Superior temporal gyrus (tissue), 1 donor: ENCODE measurements around the gene GALR2.
"Not testable (repeated sequence)": the region's sequence is repeated elsewhere in the genome, so short reads cannot be mapped to it uniquely, and the experiment has no call there.

Experiments
- DNase-seq: peaks from one replicate; pipeline ENCODE4 v3.0.0-alpha.2; 2016; ENCODE audit errors: extremely low spot score

The GALR2 gene

DNA sequence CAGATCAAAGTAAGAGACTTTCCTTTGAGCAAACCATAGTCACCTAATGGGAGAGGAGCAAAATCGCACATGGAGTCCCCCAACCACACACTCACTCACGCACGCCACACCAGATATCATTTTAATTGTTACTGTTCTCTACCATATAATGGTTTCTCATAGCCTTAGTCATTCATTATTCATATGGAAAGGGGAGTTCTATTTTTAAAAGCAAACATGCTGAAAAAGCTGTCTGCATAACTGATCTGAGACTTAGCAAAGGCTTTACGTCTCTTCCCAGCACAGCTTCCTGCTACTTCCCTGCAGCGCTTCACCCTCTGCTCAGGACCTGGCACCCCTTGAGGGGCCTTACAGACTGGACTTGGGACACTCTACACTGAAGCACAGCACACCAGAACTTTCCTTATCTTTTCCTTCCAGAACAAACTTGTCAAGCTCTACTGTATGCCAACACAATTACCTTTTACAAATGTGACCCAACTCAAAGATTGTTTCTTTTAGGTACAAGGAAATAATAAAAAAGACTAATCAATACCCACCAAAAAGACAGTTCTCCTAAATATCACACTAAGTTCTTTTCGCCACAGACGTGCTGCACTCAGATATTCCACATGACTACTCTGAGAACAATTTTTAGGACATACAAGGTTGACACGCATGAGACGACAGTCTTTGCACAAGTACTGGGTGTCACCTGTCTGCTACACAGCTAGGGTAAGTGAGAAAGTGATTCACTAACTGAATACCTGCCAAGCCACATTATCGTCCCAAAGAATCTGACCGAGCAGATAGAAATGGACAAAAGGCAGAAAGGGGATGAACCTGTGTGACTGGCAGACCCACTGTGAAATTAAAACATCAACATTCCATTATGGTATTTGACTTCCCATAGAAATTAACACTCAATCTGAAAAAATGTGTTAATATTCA lies 23.8 kb upstream of the GALR2 start:
- DNase-seq = no peak

DNA sequence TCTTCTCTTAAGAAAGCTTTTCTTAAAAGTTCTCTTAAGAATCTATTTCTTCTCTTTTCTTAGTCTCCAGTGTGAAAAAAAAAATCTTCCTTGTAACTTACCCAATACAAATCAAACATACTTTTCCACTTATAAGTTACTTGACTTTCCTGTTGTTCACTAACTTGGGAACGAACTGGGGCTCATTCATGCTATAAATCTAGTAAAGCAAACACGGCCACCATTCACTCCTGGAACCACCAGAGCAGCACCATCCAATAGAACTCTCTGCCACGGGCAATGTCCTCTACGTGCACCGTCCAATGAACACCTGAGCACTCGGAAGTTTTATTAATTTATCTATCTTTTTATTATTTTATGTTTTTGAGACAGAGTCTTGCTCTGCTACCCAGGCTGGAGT lies 23.0 kb upstream of the GALR2 start:
- no peak for DNase-seq

DNA sequence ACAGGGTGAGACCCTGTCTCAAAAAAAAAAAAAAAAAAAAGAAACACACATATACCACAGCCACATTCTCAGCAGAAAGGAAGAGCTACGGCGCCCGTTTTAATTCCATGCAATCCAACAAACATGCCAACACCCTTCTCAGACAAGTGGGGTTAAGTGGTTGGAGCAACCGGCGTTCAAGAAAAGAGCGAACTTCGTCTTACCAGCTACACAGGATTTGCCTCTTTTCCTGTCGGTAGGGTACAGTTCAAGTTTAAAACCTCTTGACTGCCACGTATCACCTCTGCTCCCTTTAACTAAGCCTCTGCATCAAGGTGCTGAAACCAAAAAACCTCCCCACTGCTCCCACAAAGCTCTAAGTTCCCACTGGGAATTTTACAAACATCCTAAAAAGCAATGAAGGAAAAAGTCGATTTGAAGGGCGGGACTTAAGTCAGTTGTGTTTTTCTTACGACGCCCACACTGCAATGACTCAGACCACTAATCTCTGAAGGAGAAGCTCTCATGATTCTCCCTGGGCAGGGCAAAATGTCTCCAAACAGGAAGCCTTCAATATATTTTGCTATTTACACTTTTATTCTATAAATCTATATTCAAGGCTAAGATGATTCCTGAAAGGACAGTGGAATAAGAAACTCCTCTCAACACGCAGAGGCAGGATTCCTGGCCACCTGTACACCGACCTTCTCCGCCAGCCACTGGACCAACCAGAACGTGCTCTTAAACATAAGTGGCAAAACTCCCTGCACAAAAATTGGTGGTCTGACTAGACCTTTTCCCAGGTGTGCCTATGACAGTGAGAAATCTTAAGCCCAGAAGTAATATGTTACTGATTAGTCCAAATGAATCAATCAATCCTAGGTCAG lies 21.1 kb upstream of the GALR2 start:
- no peak for DNase-seq

DNA sequence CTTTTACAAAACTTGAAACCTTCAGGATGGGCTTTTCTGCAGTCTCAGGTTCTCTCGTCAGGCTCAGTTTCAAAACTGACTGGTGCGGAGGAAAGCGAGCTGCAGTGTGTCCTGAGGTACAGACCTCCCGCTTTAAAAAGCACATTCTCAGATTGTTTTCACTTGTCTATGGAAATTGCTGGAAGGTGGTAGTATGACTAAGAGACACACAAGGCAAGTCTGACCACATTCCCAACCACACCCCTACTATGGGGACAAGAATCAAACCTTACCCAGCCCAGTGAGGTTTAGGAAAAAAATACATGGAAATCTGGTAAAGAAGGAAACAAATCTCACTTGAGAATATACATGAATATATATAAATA lies 20.5 kb upstream of the GALR2 start:
- no peak for DNase-seq

DNA sequence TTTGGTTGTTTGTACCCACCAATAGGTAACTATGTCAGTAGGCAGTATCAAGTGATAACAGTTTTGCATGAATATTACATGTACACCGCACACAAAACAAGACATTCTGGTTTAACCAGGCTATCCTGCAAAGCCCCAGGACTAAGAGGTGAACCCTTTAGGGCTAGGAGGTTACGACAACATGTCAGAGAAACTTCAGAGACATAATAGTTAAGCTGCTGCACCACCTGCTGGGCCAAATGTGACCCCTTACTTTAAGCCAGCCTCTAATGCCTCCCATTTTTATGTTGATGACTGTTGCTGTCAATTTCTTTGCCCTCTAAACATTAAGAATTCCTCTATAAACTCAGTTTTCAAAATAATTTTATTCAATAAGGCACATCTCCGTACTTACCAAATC lies 17.7 kb upstream of the GALR2 start:
- DNase-seq = no peak

DNA sequence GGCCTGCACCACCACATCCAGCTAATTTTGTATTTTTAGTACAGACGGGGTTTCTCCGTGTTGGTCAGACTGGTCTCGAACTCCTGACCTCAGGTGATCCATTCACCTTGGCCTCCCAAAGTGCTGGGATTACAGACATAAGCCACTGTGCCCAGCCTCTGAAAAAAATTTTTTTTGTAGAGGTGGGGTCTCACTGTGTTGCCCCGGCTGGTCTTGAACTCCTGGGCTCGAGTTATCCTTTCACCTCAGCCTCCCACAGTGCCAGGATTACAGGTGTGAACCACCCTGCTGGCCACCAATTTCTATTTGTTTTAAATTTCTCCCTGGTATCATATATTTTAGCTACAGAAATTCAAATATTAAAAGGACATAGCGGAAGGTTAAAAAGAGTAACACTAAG lies 16.3 kb upstream of the GALR2 start:
- not testable (repeated sequence) for DNase-seq

DNA sequence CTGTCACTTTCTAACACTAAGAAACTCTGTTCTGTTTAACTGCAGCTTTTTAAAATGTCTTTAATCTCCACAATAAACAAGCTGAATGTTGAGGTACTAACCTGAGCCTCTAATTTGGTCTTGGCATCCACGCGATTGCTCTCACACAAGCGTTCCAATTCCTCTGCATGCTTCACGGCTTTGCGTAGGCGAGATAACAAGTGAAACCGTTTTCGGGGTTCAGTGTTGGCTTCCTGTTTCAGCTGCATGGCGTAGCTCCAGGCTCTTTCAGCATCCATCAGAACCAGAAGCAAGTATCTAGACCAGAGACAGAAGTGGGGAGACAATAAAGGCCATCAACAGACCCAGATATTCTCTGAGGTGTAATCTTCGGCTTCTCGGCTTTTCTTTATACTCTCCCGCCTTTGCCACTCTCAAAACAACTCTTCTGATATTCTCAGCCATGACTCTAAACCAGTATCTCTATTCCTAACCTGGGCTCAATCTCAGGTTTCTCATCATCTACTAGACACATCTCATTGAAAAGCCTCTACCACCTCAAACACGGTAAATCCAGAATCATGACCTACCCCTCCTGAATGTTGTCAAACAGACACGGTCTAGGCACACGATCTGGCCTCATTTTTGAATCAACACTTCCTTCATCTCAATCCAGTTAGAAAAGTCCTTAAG lies 10.6 kb upstream of the GALR2 start:
- DNase-seq = peak; percentile 43

DNA sequence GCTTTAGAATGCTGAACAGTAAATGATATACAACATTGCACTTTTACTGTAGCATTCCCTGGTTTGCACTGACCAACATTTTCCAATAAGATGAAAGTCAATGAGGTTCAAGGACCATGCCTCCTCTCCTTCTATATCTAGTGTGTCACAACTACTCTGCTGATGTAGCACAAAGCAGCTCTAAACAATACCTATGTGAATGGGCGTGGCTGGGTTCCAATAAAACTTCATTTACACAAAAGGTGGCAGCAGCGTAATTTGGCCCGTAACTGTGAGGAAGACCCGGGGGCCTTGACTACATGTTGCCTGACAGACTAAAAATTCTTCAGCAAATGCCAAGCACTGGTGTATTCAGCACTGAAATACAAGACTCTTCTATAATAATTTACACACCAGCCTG lies 8.8 kb upstream of the GALR2 start:
- DNase-seq = no peak

DNA sequence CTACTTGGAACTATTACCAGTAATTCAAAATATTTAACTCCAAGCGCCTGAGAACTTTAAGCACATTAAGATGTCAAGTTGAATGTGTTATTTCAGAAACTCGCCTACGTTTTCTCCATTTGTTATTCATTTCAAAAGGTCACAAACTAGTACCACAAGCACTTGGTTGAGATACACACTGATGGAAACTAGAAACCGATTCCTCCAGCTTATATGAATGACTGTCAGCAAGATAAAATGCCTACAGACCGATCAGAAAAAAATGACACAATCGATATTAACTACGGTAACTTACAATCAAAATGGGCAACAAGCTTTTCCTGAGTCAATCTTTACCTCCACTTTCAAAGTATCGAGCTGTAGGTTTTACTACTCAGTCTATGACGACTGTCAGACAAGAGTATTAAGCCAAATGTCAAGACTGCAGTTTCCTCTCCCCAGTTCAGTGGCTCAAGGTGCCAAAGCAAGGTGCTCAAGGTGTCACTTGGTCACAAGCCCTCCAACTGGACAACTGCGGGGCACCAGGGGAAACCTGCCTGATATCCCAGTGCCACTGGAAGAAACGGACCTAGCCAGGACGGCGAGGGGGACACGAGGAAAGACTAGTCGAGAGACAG lies 2.9 kb upstream of the GALR2 start:
- peak; percentile 15 for DNase-seq

DNA sequence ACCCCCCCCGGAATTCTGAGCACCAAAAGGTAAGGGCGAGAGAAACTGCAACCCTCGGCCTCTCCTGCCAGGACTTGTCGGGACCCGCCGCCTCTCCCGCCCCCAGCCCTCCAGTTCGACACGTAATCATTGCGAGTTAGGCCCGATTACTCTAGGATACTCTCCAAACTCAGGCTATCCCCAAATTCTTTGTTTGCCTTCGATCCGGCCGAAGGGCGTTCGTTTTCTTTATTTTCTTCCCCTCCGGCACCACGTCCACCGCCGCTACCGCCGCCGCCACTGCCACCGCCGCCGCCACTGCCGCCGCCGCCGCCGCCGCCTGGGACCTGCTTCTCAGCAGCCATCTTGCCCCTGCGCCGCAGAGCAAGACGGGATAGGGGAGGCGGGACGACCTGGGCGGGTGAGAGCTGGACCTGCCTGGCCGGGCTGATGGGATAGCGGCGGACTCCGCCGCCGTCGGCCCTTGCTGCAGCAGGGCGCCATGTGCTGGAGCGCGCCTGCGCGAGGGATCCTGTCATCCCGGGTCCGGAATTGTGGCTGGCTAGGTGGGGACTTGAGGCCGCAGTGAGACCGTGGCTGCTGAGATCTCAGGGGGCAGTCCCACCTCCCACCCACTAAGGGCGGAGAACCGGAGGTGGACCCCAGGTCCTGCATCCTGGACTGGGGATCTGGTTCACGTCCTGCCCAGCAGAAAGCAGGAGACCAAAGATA lies 2.3 kb upstream of the GALR2 start, which contains the start of gene SRP68:
SRP68 (minus strand) TSS at position 370 of the 711 bp plus-strand sequence; CDS start at position 344, 26 bp downstream.
- DNase-seq = peak; percentile 94

DNA sequence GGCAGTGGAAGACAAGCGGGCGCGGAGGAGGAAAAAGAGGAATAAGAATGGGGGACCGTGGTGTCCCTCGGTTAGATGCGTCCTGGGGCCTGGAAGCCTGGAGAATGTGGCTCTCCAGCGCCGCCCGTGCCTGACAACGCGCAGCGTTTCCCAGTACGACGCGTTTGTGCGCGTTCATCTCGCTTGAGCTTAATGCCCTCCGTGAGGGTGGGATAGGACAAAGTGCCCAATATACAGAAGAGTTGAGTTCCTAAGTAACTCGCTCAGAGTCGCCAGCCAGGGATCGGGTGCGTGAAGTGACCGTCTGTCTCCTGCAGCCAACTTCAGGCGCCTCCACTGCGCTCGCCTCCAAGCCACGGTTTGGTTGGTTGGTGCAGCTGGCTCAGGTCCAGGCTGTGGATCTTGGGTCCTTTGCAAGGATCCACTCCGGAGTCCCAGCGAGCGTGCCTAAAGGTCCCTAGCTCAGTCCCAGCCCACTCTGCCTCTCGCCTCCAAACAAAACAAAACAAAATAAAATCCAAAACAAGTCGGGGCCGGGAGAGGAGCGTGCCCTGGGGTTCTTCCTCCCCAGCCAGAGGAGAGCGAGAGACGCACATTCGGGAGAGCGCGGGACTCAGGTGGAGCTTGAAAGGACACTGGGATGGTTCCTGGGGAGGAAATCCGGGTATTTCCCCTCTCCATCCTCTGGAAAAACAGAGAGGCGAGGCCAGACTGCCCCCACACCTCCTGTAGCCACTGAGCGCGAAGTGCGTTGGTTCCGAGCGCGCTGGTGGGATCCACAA lies 974 bp downstream of the GALR2 start:
- no peak for DNase-seq

DNA sequence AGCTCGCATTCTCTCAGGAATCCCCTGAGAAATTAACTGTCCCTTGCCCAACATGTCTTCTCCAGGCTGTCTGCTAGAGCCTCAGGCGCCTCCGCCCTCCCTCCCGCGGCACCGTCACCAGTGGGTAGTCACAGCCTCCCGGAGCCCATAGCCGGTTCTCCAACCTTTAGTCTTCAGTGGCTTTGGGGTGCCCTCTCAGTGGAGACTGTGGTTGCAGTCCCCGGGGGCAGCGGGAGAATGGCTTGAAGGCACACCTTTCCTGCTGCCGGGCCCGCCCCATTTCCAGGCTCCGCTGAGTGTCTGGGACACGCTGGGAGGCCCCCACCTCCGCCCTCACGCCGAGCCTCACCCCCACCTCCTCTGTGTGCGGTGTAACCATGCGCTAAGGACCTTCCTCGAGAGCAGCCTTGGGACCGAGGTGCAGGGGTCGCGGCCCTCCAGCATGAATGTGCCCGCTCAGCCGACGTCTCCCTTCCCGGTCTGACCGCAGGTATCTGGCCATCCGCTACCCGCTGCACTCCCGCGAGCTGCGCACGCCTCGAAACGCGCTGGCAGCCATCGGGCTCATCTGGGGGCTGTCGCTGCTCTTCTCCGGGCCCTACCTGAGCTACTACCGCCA lies 1.7 kb downstream of the GALR2 start:
- DNase-seq = no peak

DNA sequence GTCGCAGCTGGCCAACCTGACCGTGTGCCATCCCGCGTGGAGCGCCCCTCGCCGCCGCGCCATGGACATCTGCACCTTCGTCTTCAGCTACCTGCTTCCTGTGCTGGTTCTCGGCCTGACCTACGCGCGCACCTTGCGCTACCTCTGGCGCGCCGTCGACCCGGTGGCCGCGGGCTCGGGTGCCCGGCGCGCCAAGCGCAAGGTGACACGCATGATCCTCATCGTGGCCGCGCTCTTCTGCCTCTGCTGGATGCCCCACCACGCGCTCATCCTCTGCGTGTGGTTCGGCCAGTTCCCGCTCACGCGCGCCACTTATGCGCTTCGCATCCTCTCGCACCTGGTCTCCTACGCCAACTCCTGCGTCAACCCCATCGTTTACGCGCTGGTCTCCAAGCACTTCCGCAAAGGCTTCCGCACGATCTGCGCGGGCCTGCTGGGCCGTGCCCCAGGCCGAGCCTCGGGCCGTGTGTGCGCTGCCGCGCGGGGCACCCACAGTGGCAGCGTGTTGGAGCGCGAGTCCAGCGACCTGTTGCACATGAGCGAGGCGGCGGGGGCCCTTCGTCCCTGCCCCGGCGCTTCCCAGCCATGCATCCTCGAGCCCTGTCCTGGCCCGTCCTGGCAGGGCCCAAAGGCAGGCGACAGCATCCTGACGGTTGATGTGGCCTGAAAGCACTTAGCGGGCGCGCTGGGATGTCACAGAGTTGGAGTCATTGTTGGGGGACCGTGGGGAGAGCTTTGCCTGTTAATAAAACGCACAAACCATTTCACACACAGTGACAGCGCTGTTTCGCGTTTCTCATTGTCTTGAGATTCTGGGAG lies 2.4 kb downstream of the GALR2 start:
- DNase-seq = no peak

DNA sequence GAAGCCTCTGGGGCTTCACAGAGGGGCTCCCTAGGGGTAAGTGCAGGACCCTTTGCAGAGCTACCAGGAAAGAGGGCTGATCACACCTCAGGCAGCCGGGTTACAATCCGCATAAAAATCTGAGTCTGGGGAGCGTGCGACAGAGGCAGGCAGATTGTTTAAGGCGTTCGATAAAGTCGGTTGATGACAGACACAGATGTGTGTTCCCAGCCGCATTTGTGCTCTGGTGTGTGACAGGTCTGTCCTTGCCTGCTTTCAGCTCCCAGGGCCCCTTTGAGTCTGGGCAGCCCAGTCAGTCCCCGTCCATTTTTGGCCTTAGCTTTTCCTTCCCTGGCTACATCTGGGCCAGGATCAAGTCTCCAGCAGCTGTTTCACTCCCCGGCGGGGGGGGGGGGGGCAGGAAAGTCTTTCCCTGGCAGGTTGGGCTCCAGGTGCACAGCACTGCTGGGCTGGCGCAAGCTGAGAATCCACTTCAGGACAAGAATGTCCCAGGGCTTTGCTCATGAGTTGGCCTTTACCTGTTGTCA lies 3.1 kb downstream of the GALR2 start:
- no peak for DNase-seq

DNA sequence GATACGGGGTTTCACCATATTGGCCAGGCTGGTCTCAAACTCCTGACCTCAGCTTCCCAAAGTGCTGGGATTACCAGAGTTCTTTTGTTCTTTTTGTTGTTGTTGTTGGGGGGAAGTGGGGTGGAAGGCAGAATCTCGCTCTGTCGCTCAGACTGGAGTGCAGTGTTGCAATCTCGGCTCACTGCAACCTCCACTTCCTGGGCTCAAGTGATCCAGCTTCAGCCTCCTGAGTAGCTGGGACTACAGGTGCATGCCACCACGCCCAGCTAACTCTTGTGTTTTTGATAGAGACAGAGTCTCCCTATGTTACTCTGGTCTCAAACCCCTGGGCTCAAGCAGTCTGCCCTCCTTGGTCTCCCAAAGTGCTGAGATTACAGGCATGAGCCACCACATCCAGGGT lies 3.8 kb downstream of the GALR2 start:
- not testable (repeated sequence) for DNase-seq

DNA sequence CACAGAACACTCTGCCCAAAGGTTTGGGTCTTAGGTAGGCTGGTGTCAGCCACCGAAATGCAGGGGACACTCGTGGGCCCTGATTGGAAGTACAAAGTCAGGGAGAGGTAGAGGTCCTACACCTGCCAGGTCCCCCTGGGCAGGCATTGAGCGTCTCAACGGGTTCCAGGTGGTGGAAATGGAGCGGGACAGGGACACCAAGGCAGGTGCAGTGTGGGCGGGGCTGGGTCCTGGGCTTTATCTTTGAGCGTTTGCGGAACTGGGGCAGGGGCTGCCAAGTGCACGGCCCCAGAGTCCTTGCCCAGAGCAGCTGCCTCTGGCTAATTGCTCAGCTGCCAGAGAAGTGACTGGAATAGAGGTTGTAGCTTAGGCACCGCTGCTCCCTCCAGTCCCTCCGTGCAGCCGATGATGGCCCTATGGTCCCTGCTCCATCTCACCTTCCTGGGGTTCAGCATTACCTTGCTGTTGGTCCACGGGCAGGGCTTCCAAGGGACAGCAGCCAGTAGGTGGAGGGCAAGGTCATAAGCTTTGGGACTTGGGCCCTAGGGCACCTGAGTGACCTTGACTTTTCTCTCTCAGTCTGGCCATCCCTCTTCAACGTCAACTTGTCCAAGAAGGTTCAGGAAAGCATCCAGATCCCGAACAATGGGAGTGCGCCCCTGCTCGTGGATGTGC lies 4.4 kb downstream of the GALR2 start, which contains the start of gene ZACN:
ZACN (plus strand) TSS at position 323 of the 675 bp plus-strand sequence; CDS start at position 406, 83 bp downstream.
- no peak for DNase-seq

DNA sequence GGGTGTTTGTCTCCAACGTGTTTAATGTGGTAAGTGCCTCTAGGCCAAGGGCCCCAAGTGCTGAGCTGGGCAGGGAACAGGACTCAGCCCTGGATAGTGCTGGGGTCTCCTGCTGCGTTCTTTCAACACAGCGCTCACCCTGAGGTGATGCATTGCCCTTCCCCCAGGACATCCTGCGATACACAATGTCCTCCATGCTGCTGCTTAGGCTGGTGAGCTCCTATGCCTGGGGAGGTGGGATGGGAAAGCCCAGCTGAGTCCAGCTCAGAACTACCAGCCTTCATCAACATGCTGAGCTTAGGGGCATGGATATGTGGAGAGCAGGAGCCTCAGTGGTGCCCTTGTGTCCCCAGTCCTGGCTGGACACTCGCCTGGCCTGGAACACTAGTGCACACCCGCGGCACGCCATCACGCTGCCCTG lies 5.0 kb downstream of the GALR2 start:
- DNase-seq = no peak
